Measurements from ENCODE around the gene VCAM1. TPM values are rescaled to one million over a fixed set of nuclear protein-coding genes. Genes with fewer than 3 reads are reported as not detected.
"Not testable (repeated sequence)": the region's sequence is repeated elsewhere in the genome, so short reads cannot be mapped to it uniquely, and the experiment has no call there.

Gene VCAM1
- total RNA-seq, 4 donors from 2014 or later, result 28.6 to 68.9 (median 58.1) TPM

DNA sequence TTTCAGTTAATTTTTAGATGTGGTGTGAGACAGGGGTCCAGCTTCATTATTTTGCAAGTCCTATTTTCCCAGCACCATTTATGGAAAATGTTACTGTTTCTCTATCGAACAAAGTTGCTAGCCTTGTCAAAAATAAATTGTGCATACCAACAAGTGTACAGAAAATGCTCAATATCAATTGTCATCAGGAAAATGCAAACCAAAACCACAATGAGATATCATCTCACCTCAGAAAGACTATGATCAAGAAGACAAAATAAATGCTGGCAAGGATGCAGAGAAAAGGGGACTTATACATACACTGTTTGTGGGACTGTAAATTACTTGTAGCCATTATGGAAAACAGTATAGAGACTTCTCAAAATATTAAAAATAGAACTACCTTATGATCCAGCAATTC lies 54.8 kb downstream of the VCAM1 start:
- no peak for TF ChIP-seq CTCF (IDR thresholded peaks at IDR 0.05)
- no peak for DNase-seq (ENCODE audit: low spot score)
- no peak for ATAC-seq (ENCODE audit: low FRiP score)

DNA sequence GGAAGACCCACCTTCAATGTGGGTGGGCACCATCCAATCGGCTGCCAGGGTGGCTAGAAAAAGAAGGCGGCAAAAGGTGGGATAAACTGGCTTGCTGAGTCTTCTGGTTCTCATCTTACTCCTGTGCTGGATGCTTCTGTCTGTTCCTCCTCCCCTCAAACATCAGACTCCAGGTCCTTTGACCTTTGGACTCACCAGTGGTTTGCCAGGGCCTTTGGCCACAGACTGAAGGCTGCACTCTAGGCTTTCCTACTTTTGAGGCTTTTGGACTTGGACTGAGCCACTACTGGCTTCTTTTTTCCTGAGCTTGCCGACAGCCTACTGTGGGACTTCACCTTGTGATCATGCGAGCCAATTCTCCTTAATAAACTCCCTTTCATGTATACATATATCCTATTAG lies 55.9 kb downstream of the VCAM1 start:
- ATAC-seq (ENCODE audit: low FRiP score), result no peak
- TF ChIP-seq CTCF (IDR thresholded peaks at IDR 0.05), result no peak
- DNase-seq (ENCODE audit: low spot score), result no peak

GRCh38 chr1:100778748-100779147 lies 59.2 kb downstream of the VCAM1 start:
- TF ChIP-seq CTCF (IDR thresholded peaks at IDR 0.05), result no peak
- ATAC-seq (ENCODE audit: low FRiP score) (no peak), DNase-seq (ENCODE audit: low spot score) (no peak)

- no peak for TF ChIP-seq CTCF (IDR thresholded peaks at IDR 0.05)
- no peak for ATAC-seq (ENCODE audit: low FRiP score)
- no peak for DNase-seq (ENCODE audit: low spot score)
Observed at GRCh38 chr1:100780814-100781213, 61.3 kb downstream of the VCAM1 start.

DNA sequence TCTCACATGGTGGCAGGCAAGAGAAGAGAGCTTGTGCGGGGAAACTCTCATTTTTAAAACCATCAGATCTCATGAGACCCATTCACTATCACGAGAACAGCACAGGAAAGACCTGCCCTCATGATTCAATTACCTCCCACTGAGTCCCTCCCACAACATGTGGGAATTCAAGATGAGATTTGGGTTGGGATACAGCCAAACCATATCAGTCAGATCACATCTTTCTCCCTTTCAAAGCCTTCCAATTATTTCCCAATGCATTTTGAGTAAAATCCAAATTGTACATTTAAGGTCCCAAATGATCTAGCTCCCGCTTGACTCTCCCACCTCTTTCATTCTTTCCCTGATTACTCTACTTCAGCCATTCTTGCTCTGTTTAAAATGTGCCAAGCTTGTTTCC lies 62.2 kb downstream of the VCAM1 start:
- not testable (repeated sequence) for ATAC-seq (ENCODE audit: low FRiP score)

DNA sequence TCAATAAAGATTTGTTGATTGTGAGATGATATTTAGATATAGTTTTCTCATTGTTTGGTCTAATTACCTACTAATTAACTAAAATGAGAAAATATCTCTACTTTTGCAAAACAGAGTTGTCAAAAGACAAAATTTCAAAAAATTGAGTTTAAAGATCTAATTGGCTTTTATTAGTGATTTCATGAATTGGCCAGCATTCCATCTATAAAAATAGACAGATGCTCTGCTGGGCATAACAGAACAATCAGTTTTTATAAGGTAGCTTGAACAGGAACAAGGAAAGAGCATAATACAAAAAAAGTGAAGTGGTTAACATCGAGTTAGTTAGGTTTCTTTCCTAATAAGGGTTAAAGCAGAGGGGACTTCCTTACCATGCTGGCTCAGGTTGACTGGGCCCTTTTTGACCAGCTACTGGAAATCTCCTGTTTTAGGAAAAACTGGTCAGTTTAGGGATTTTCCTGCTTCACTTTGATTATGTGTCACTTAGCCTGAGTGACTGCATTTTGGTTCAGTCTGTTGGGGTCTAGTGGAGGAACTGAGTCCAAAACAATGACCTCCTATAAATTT lies 63.0 kb downstream of the VCAM1 start:
- TF ChIP-seq CTCF (IDR thresholded peaks at IDR 0.05), result no peak
- ATAC-seq (ENCODE audit: low FRiP score) (no peak), DNase-seq (ENCODE audit: low spot score) (no peak)

More for the DNA sequence above, 62.2 kb downstream of the VCAM1 start:
- not testable (repeated sequence) for DNase-seq (ENCODE audit: low spot score)

GRCh38 chr1:100785470-100786052 lies 66.0 kb downstream of the VCAM1 start:
- TF ChIP-seq CTCF (IDR thresholded peaks at IDR 0.05), result no peak
- DNase-seq (ENCODE audit: low spot score) (no peak), ATAC-seq (ENCODE audit: low FRiP score) (no peak)
